ENCODE results near the gene FHIT. TPM values are rescaled to one million over a fixed set of nuclear protein-coding genes. Genes with fewer than 3 reads are reported as not detected.

Gene FHIT
- total RNA-seq, 1 donor from 2014 or later: 11.5 TPM

DNA sequence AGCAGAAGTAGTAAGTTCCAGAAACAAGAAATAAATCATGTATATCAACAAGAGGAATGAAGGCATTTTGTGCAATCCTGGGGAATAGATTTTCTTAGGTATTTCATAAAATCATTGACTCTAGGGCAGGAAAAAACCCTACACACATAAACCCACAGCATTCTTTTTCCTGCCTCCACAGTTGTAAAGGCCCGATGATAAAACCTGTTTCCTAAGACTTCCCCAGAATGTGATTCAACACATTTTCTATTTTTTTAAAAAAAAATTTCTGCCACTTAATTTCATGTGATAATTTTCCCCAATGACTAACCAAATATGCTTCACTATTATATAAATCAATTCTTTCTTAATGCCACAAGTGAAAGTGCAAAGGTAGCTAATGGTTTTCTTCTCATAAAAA is 407.0 kb downstream of the FHIT start:
- TF ChIP-seq, protein P1, sequence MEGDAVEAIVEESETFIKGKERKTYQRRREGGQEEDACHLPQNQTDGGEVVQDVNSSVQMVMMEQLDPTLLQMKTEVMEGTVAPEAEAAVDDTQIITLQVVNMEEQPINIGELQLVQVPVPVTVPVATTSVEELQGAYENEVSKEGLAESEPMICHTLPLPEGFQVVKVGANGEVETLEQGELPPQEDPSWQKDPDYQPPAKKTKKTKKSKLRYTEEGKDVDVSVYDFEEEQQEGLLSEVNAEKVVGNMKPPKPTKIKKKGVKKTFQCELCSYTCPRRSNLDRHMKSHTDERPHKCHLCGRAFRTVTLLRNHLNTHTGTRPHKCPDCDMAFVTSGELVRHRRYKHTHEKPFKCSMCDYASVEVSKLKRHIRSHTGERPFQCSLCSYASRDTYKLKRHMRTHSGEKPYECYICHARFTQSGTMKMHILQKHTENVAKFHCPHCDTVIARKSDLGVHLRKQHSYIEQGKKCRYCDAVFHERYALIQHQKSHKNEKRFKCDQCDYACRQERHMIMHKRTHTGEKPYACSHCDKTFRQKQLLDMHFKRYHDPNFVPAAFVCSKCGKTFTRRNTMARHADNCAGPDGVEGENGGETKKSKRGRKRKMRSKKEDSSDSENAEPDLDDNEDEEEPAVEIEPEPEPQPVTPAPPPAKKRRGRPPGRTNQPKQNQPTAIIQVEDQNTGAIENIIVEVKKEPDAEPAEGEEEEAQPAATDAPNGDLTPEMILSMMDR (IDR thresholded peaks at IDR 0.05; ENCODE audit: insufficient read depth, low read length, poor library complexity, severe bottlenecking): no peak
- DNase-seq (ENCODE audit: low read depth): no peak
- Histone ChIP-seq H3K4me3 (ENCODE audit: low read depth, low read length) (no peak overlapping the region), H3K36me3 (ENCODE audit: control insufficient read depth, insufficient read depth, low read length) (no peaks in the 10 kb centered on the region), H3K27me3 (ENCODE audit: control insufficient read depth, insufficient read depth, low read length) (no peaks in the 10 kb centered on the region)

DNA sequence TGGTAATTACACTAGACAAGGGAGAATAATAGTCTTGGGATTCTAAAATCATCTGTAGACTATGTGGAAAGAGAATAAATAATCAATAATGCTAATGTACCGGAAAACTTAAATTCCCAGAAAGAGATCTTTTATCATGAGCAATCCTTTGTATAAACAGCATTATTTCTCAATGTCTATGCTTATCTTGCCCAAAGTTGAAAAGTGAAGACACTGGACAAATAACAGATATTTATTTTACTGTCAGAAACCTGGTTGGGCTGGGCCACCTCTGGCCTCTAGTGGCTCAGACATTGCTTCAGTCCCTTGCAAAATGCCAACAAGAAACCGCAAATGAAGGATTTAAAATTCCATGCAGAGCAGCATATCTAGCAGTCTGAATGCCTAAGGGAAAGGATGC is 409.9 kb downstream of the FHIT start:
- no peak for DNase-seq (ENCODE audit: low read depth)
- Histone ChIP-seq H3K36me3 (ENCODE audit: control insufficient read depth, insufficient read depth, low read length) (no peaks in the 10 kb centered on the region), H3K4me3 (ENCODE audit: low read depth, low read length) (no peak overlapping the region), H3K27me3 (ENCODE audit: control insufficient read depth, insufficient read depth, low read length) (no peaks in the 10 kb centered on the region)
- TF ChIP-seq, protein P1 (IDR thresholded peaks at IDR 0.05; ENCODE audit: insufficient read depth, low read length, poor library complexity, severe bottlenecking): no peak

DNA sequence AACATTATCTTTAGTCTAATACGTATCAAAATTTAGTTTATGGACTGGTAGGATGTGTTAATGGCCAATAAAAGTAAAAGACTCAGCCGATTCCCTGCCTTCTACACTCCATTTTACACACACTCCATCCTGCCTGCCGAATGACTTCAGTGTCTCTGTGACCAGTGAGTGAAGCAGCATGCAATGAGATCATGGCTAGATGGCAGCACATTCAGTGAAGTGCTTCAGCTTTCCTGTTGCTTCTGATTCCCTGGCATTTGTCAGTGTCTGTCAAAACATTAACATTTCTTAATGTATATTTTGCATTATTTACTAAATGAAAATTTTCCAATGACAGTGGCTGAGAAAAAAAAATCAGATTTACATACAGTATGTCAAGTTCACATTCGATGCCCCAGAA is 412.0 kb downstream of the FHIT start:
- TF ChIP-seq, protein P1 (IDR thresholded peaks at IDR 0.05; ENCODE audit: insufficient read depth, low read length, poor library complexity, severe bottlenecking): peak; percentile 18
- H3K27me3 ChIP-seq (ENCODE audit: control insufficient read depth, insufficient read depth, low read length): no peaks in the 10 kb centered on the region
- no peak for DNase-seq (ENCODE audit: low read depth)
- H3K36me3 ChIP-seq (ENCODE audit: control insufficient read depth, insufficient read depth, low read length): no peaks in the 10 kb centered on the region
- no peak overlapping the region for H3K4me3 ChIP-seq (ENCODE audit: low read depth, low read length)

DNA sequence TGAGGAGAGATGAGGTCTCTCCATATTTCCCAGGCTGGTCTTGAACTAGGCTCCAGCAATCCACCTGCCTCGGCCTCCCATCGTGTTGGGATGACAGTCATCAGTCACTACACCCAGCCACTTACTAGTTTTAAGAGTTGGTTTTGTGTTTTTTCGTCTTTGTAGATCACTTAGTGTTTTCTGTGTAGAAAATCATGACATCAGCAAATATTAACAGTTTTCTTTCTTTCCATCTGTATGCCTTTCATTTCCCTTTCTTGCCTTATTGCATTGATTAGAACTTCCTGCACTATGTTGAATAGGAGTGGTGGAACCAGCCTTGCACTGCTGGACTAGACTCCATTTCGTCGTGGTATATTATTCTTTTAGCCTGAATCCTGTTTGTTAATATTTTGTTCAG is 415.5 kb downstream of the FHIT start:
- TF ChIP-seq, protein P1 (IDR thresholded peaks at IDR 0.05; ENCODE audit: insufficient read depth, low read length, poor library complexity, severe bottlenecking): no peak
- H3K36me3 ChIP-seq (ENCODE audit: control insufficient read depth, insufficient read depth, low read length): no peaks in the 10 kb centered on the region

DNA sequence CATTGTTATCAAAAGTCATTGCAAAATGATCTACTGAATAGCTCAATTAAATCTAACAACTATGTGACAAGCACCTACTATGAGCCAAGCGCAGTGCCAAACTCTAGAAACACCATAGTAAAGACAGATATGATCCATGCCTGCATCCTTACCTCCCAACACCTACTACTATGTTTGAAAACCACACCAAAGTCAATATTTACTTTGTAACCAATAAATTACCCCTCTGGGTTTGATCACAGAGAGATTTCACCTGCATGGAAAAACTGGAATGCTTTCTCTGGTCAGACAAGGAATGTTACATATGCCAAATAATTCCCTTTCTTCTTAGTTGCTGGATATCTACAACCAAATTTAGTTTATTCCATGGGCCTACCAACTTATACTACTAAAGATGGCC is 422.2 kb downstream of the FHIT start:
- H3K4me3 ChIP-seq (ENCODE audit: low read depth, low read length): no peak overlapping the region
- DNase-seq (ENCODE audit: low read depth): no peak
- H3K27me3 ChIP-seq (ENCODE audit: control insufficient read depth, insufficient read depth, low read length): no peaks in the 10 kb centered on the region
- TF ChIP-seq, protein P1 (IDR thresholded peaks at IDR 0.05; ENCODE audit: insufficient read depth, low read length, poor library complexity, severe bottlenecking): no peak
- no peaks in the 10 kb centered on the region for H3K36me3 ChIP-seq (ENCODE audit: control insufficient read depth, insufficient read depth, low read length)

More for the DNA sequence above, 415.5 kb downstream of the FHIT start:
- no peak for DNase-seq (ENCODE audit: low read depth)
- Histone ChIP-seq H3K27me3 (ENCODE audit: control insufficient read depth, insufficient read depth, low read length) (no peaks in the 10 kb centered on the region), H3K4me3 (ENCODE audit: low read depth, low read length) (no peak overlapping the region)

DNA sequence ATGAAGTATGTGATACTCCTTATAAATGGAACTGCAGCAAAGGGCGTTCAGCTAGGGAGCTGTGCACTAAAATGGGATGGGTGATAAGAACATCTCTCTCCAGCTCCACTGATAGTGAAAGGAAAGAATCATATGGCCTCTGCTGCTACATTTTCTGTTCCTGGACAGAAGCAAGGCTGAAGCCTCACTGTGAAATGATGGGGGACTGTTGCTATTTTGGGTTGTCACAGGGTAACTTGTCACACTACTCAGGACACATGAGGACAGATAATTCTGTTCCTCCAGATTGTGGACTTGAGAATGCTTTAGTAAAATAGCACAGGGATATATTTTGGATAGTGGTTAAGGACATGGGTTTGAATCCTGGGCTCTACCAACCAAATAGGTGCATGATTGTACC is 423.6 kb downstream of the FHIT start:
- no peak for DNase-seq (ENCODE audit: low read depth)
- H3K4me3 ChIP-seq (ENCODE audit: low read depth, low read length): no peak overlapping the region
- H3K27me3 ChIP-seq (ENCODE audit: control insufficient read depth, insufficient read depth, low read length): no peaks in the 10 kb centered on the region
- TF ChIP-seq, protein P1 (IDR thresholded peaks at IDR 0.05; ENCODE audit: insufficient read depth, low read length, poor library complexity, severe bottlenecking): no peak
- H3K36me3 ChIP-seq (ENCODE audit: control insufficient read depth, insufficient read depth, low read length): no peaks in the 10 kb centered on the region

Data from kidney epithelial cell (primary cell).